HCT116 (cell line): ENCODE results near the gene NXN. TPM values are rescaled to one million over a fixed set of nuclear protein-coding genes. Genes with fewer than 3 reads are reported as not detected.
"Not testable (repeated sequence)": the region's sequence is repeated elsewhere in the genome, so short reads cannot be mapped to it uniquely, and the experiment has no call there.

ENCODE experiments used
- ATAC-seq: fragments of 200-7000 bp; cut with Tn5 transposase; 2 replicates; pipeline ENCODE4 v1.9.1; 2020; ENCODE audit warnings: mild to moderate bottlenecking, moderate library complexity
- BruUV-seq: library from RNA; stranded (reverse); fragments of 400-500 nt; replicated peaks from 2 replicates; lab custom pipeline; 2021; lab: Mats Ljungman, UMichigan
- CTCF ChIA-PET: fragments of 300-600 bp; sonication (Branson Sonifier 250); formaldehyde crosslinking; loops from one replicate; lab custom pipeline; 2021; ENCODE audit warnings: antibody characterized with exemption; lab: Charles Lee
- POLR2A ChIA-PET: fragments of 300-600, 350-600 bp; sonication (Branson Sonifier 250); formaldehyde crosslinking; loops from one replicate; lab custom pipeline; 2021; ENCODE audit warnings: antibody characterized with exemption; lab: Charles Lee
- RAD21 ChIA-PET, 2 experiments: fragments of 300-600 bp; sonication (Branson Sonifier 250); formaldehyde crosslinking; loops; one replicate each; lab custom pipeline; 2023; ENCODE audit warnings: low total read pairs in 2 of 2; ENCODE audit not compliant: uncharacterized antibody in 2 of 2, unreplicated experiment in 2 of 2, low non-redundant PET in 1 of 2; lab: Charles Lee
- DNase-seq: peaks from one replicate; pipeline ENCODE4 v3.0.0-alpha.2; 2010; ENCODE audit warnings: low read depth, low spot score
- H2AFZ ChIP-seq: fragments of 200-600 bp; shearing (Covaris generic), sonication (generic); 2 replicates; pipeline ENCODE4 v1.6.1; 2017; ENCODE audit warnings: low read depth, mixed run types, mixed read lengths, antibody characterized with exemption, low read length; ENCODE audit not compliant: poor library complexity, severe bottlenecking
- H3K27ac ChIP-seq: 2 replicates; pipeline ENCODE4 v1.5.1; 2012; ENCODE audit warnings: low read depth, low read length
- H3K27me3 ChIP-seq: fragments of 200-600 bp; sonication (generic); 2 replicates; pipeline ENCODE4 v1.6.1; 2016; ENCODE audit warnings: mixed run types, low read length, mixed read lengths; ENCODE audit not compliant: insufficient read depth
- H3K36me3 ChIP-seq, 2 experiments: fragments of 200-500 bp in 1 of 2; fragments of 200-600 bp in 1 of 2; sonication (Bioruptor generic) in 1 of 2; sonication (generic) in 1 of 2; 2 replicates each; pipeline versions ENCODE4 v1.5.1 to v1.6.1; 2014 to 2016; ENCODE audit warnings: low read length in 2 of 2, inconsistent platforms in 1 of 2, mixed read lengths in 1 of 2, mixed run types in 1 of 2; ENCODE audit not compliant: insufficient read depth in 2 of 2, control insufficient read depth in 1 of 2
- H3K4me1 ChIP-seq, 2 experiments: fragments of 200-600 bp in 1 of 2; sonication (generic) in 1 of 2; 2 replicates each; pipeline versions ENCODE4 v1.5.1 to v1.6.1; 2012 to 2017; ENCODE audit warnings: low read length in 2 of 2, inconsistent platforms in 1 of 2, mild to moderate bottlenecking in 1 of 2, mixed read lengths in 1 of 2, mixed run types in 1 of 2, moderate library complexity in 1 of 2; ENCODE audit not compliant: insufficient read depth in 2 of 2, control insufficient read depth in 1 of 2
- H3K4me2 ChIP-seq: fragments of 200-600 bp; sonication (generic); 2 replicates; pipeline ENCODE4 v1.6.1; 2017; ENCODE audit warnings: mixed run types, low read length, mixed read lengths
- H3K4me3 ChIP-seq, 2 experiments: fragments of 200-600 bp in 1 of 2; sonication (generic) in 1 of 2; replicated peaks in 1 of 2; 2 replicates each; pipeline ENCODE4 v1.5.1; 2011 to 2016; ENCODE audit warnings: low read length in 2 of 2, control low read depth in 1 of 2, low read depth in 1 of 2, mild to moderate bottlenecking in 1 of 2, mixed read lengths in 1 of 2, mixed run types in 1 of 2
- H3K79me2 ChIP-seq: fragments of 200-600 bp; sonication (generic); 2 replicates; pipeline ENCODE4 v1.6.1; 2017; ENCODE audit warnings: mild to moderate bottlenecking, mixed run types, low read length, moderate library complexity, mixed read lengths; ENCODE audit not compliant: insufficient read depth
- H3K9ac ChIP-seq: fragments of 200-600 bp; sonication (generic); 2 replicates; pipeline ENCODE4 v1.6.1; 2016; ENCODE audit warnings: low read length, mixed read lengths
- H3K9me2 ChIP-seq: fragments of 200-600 bp; sonication (generic), shearing (Covaris generic); 2 replicates; pipeline ENCODE4 v1.6.1; 2017; ENCODE audit warnings: mixed run types, mild to moderate bottlenecking, moderate library complexity; ENCODE audit not compliant: insufficient read depth
- H3K9me3 ChIP-seq, 2 experiments: fragments of 200-500 bp in 1 of 2; fragments of 200-600 bp in 1 of 2; sonication (Bioruptor generic) in 1 of 2; sonication (generic) in 1 of 2; 2 replicates each; pipeline ENCODE4 v1.6.1; 2014 to 2017; ENCODE audit warnings: low read length in 2 of 2, mixed read lengths in 2 of 2, inconsistent platforms in 1 of 2, low read depth in 1 of 2, mild to moderate bottlenecking in 1 of 2, mixed run types in 1 of 2, moderate library complexity in 1 of 2; ENCODE audit not compliant: control insufficient read depth in 1 of 2, insufficient read depth in 1 of 2
- H4K20me1 ChIP-seq: fragments of 200-600 bp; sonication (generic), shearing (Covaris generic); 2 replicates; pipeline ENCODE4 v1.6.1; 2017; ENCODE audit warnings: mixed run types, mild to moderate bottlenecking, moderate library complexity; ENCODE audit not compliant: insufficient read depth
- ATF3 ChIP-seq: IDR thresholded peaks from 2 replicates; pipeline ENCODE4 v1.6.1; 2012
- CTCF ChIP-seq, 3 experiments: fragments of 200-600 bp in 1 of 3; sonication (generic) in 1 of 3; IDR thresholded peaks in 2 of 3; conservative IDR thresholded peaks in 1 of 3; 2 replicates each; pipeline ENCODE4 v1.5.1; 2012 to 2017; ENCODE audit warnings: low read depth in 2 of 3, low read length in 2 of 3, antibody characterized with exemption in 1 of 3, borderline replicate concordance in 1 of 3, control low read depth in 1 of 3, mild to moderate bottlenecking in 1 of 3, mixed read lengths in 1 of 3, mixed run types in 1 of 3, moderate library complexity in 1 of 3; ENCODE audit not compliant: insufficient read depth in 1 of 3
- EGR1 ChIP-seq: IDR thresholded peaks from 2 replicates; pipeline ENCODE4 v1.6.1; 2012; ENCODE audit warnings: low read depth
- FOSL1 ChIP-seq: IDR thresholded peaks from 2 replicates; pipeline ENCODE4 v1.6.1; 2012; ENCODE audit warnings: low read depth
- MAX ChIP-seq: IDR thresholded peaks from 2 replicates; pipeline ENCODE4 v1.6.1; 2012
- RAD21 ChIP-seq: IDR thresholded peaks from 2 replicates; pipeline ENCODE4 v1.6.1; 2012; ENCODE audit warnings: low read depth, mild to moderate bottlenecking
- intact Hi-C: fragments of 100-400 bp; cut with micrococcal nuclease; formaldehyde crosslinking; loops from 2 replicates; pipeline ENCODE4 v1.10.0; 2022
- total RNA-seq: library from RNA; stranded (reverse); gene quantifications from one replicate; pipeline ENCODE4 v1.2.1, GENCODE V29; 2021; ENCODE audit not compliant: unreplicated experiment

Gene NXN
- total RNA-seq, 1 experiment from 2014 or later = 83.7 TPM

- RAD21 ChIA-PET = no interaction called here
- POLR2A ChIA-PET = no interaction called here
- Histone ChIP-seq H3K27me3 (no peaks in the 10 kb centered on the region), H3K4me1 (peaks cover 2 to 5% of the 10 kb centered on the region in 2 experiments; a peak in 2 of 4 replicates), H3K9ac (no peak overlapping the region), H3K79me2 (peaks cover 54% of the 10 kb centered on the region), H3K9me3 (no peaks in the 10 kb centered on the region), H4K20me1 (no peaks in the 10 kb centered on the region), H2AFZ (no peak overlapping the region), H3K4me2 (no peak overlapping the region), H3K36me3 (no peaks in the 10 kb centered on the region), H3K4me3 (no peak overlapping the region), H3K9me2 (no peaks in the 10 kb centered on the region), H3K27ac (no peak overlapping the region)
- intact Hi-C loops = no loop called here
- ATAC-seq (no peak), DNase-seq (no peak)
- TF ChIP-seq EGR1 (no peak), FOSL1 (no peak), CTCF (IDR thresholded peaks at IDR 0.05 in 2 of 3, conservative IDR thresholded peaks at IDR 0.05 in 1 of 3; ENCODE audit: borderline replicate concordance in 1 of 3, insufficient read depth in 1 of 3, low read depth in 2 of 3, low read length in 2 of 3) (no peak), MAX (no peak), RAD21 (no peak), ATF3 (no peak)
- CTCF ChIA-PET = no interaction called here
- BruUV-seq = no TSS peak
Measured at GRCh38 chr17:855569-855968, 124.0 kb downstream of the NXN start.

GRCh38 chr17:852850-853249, 126.7 kb downstream of the NXN start:
- H3K9ac ChIP-seq, H3K27ac ChIP-seq, H3K9me2 ChIP-seq, H3K36me3 ChIP-seq, H3K9me3 ChIP-seq, BruUV-seq, POLR2A ChIA-PET, CTCF ChIA-PET, H3K4me2 ChIP-seq, H3K27me3 ChIP-seq, H4K20me1 ChIP-seq, H3K4me1 ChIP-seq, RAD21 ChIA-PET, H3K4me3 ChIP-seq, H2AFZ ChIP-seq, DNase-seq, intact Hi-C loops, ATAC-seq: not testable (repeated sequence)
- peaks cover 58% of the 10 kb centered on the region; the same call in 1 of the 2 replicates for H3K79me2 ChIP-seq
